ENCODE results near the gene PTPRD.

PTPRD gene

GRCh38 chr9:9612755-9613154 lies 1000.0 kb downstream of the PTPRD start:
- DNase-seq: no peak

GRCh38 chr9:9612270-9612669 lies 1000.5 kb downstream of the PTPRD start:
- no peak for DNase-seq

GRCh38 chr9:9605681-9606080 lies 1007.1 kb downstream of the PTPRD start:
- DNase-seq: no peak

GRCh38 chr9:9603345-9603744 lies 1009.5 kb downstream of the PTPRD start:
- no peak for DNase-seq

GRCh38 chr9:9598723-9599122 lies 1014.1 kb downstream of the PTPRD start:
- no peak for DNase-seq

GRCh38 chr9:9592104-9592503 lies 1020.7 kb downstream of the PTPRD start:
- no peak for DNase-seq

- DNase-seq: no peak
Measured at GRCh38 chr9:9585920-9586319, 1026.9 kb downstream of the PTPRD start.

- DNase-seq: no peak
Measured at GRCh38 chr9:9574080-9574479, 1038.7 kb downstream of the PTPRD start.

- no peak for DNase-seq
Measured at GRCh38 chr9:9565700-9566099, 1047.1 kb downstream of the PTPRD start.

GRCh38 chr9:9563817-9564216 lies 1049.0 kb downstream of the PTPRD start:
- DNase-seq: no peak

GRCh38 chr9:9560382-9561035 lies 1052.3 kb downstream of the PTPRD start:
- no peak for DNase-seq

- no peak for DNase-seq
Measured at GRCh38 chr9:9558907-9559306, 1053.9 kb downstream of the PTPRD start.

- DNase-seq: no peak
Measured at GRCh38 chr9:9557804-9558334, 1054.9 kb downstream of the PTPRD start.

- no peak for DNase-seq
Measured at GRCh38 chr9:9556865-9557803, 1055.7 kb downstream of the PTPRD start.

- DNase-seq: no peak
Measured at GRCh38 chr9:9552665-9553064, 1060.1 kb downstream of the PTPRD start.

- DNase-seq: no peak
Measured at GRCh38 chr9:9538766-9539165, 1074.0 kb downstream of the PTPRD start.

GRCh38 chr9:9538356-9538755 lies 1074.4 kb downstream of the PTPRD start:
- no peak for DNase-seq

GRCh38 chr9:9536523-9536922 lies 1076.3 kb downstream of the PTPRD start:
- no peak for DNase-seq

- no peak for DNase-seq
Measured at GRCh38 chr9:9523476-9524139, 1089.2 kb downstream of the PTPRD start.

GRCh38 chr9:9522406-9522805 lies 1090.4 kb downstream of the PTPRD start:
- no peak for DNase-seq

- no peak for DNase-seq
Measured at GRCh38 chr9:9521033-9521779, 1091.6 kb downstream of the PTPRD start.
